IMR-90 (cell line): ENCODE results near the gene USP12. TPM values are rescaled to one million over a fixed set of nuclear protein-coding genes. Genes with fewer than 3 reads are reported as not detected.

ENCODE experiments used
- ATAC-seq: fragments of 200-7000 bp; cut with Tn5 transposase; 2 replicates; pipeline ENCODE4 v1.9.1; 2020; ENCODE audit warnings: low read depth, mild to moderate bottlenecking, moderate library complexity
- BruUV-seq: library from RNA; stranded (reverse); fragments of 400-500 nt; replicated peaks from 2 replicates; lab custom pipeline; 2021; lab: Mats Ljungman, UMichigan
- CTCF ChIA-PET: fragments of 300-600 bp; formaldehyde crosslinking; extraction: SDS; loops from one replicate; lab custom pipeline; 2021; ENCODE audit warnings: antibody characterized with exemption; lab: Yijun Ruan, JAX
- POLR2A ChIA-PET: fragments of 300-600 bp; sonication (Branson Sonifier 250); formaldehyde crosslinking; loops from one replicate; lab custom pipeline; 2022; ENCODE audit warnings: antibody characterized with exemption; ENCODE audit not compliant: unreplicated experiment; lab: Charles Lee
- DNase-seq: peaks from one replicate; pipeline ENCODE4 v3.0.0; 2013
- H2AFZ ChIP-seq: replicated peaks from 2 replicates; pipeline ENCODE3; 2013; ENCODE audit warnings: low read length, mild to moderate bottlenecking; ENCODE audit not compliant: poor library complexity
- H2AK5ac ChIP-seq: 2 replicates; pipeline ENCODE4 v1.6.1; 2013; ENCODE audit warnings: low read depth, low read length, inconsistent platforms
- H2AK9ac ChIP-seq: replicated peaks from 2 replicates; pipeline ENCODE3; 2013; ENCODE audit warnings: mild to moderate bottlenecking, low read depth, low read length, moderate library complexity; ENCODE audit not compliant: poor library complexity
- H2BK120ac ChIP-seq: 2 replicates; pipeline ENCODE4 v1.6.1; 2013; ENCODE audit warnings: low read depth, low read length, inconsistent platforms
- H2BK15ac ChIP-seq: 3 replicates; pipeline ENCODE4 v1.6.1; 2013; ENCODE audit warnings: low read depth, low read length, inconsistent platforms
- H2BK20ac ChIP-seq: 2 replicates; pipeline ENCODE4 v1.6.1; 2013; ENCODE audit warnings: low read depth, mild to moderate bottlenecking, inconsistent platforms, low read length, moderate library complexity
- H2BK5ac ChIP-seq: 2 replicates; pipeline ENCODE4 v1.6.1; 2013; ENCODE audit warnings: mild to moderate bottlenecking, low read depth, low read length, inconsistent platforms; ENCODE audit not compliant: poor library complexity, severe bottlenecking
- H3K14ac ChIP-seq: replicated peaks from 2 replicates; pipeline ENCODE4 v1.6.1; 2013; ENCODE audit warnings: low read depth, low read length, inconsistent platforms
- H3K18ac ChIP-seq: 2 replicates; pipeline ENCODE4 v1.6.1; 2013; ENCODE audit warnings: low read depth, low read length, control low read depth
- H3K23ac ChIP-seq: 2 replicates; pipeline ENCODE4 v1.6.1; 2013; ENCODE audit warnings: low read depth, low read length, inconsistent platforms
- H3K27ac ChIP-seq: 2 replicates; pipeline ENCODE4 v1.5.1; 2013; ENCODE audit warnings: mild to moderate bottlenecking, control low read depth, low read length; ENCODE audit not compliant: insufficient read depth
- H3K27me3 ChIP-seq: 2 replicates; pipeline ENCODE4 v1.6.1; 2013; ENCODE audit warnings: low read length; ENCODE audit not compliant: control insufficient read depth, insufficient read depth
- H3K36me3 ChIP-seq: 2 replicates; pipeline ENCODE4 v1.6.1; 2013; ENCODE audit warnings: low read length, mixed read lengths; ENCODE audit not compliant: control insufficient read depth, insufficient read depth
- H3K4ac ChIP-seq: 2 replicates; pipeline ENCODE4 v1.6.1; 2013; ENCODE audit warnings: low read depth, low read length, inconsistent platforms
- H3K4me1 ChIP-seq: 2 replicates; pipeline ENCODE4 v1.6.1; 2013; ENCODE audit warnings: low read length, mixed read lengths; ENCODE audit not compliant: control insufficient read depth, insufficient read depth
- H3K4me2 ChIP-seq: 2 replicates; pipeline ENCODE4 v1.6.1; 2013; ENCODE audit warnings: low read depth, mild to moderate bottlenecking, control low read depth, low read length, moderate library complexity
- H3K4me3 ChIP-seq: 2 replicates; pipeline ENCODE4 v1.5.1; 2013; ENCODE audit warnings: low read depth, mild to moderate bottlenecking, control low read depth, low read length, moderate library complexity; ENCODE audit not compliant: insufficient read depth
- H3K56ac ChIP-seq: 2 replicates; pipeline ENCODE4 v1.6.1; 2013; ENCODE audit warnings: low read length, inconsistent platforms; ENCODE audit not compliant: insufficient read depth; ENCODE audit errors: extremely low read depth
- H3K79me1 ChIP-seq, 2 experiments: 2 replicates each; pipeline ENCODE4 v1.6.1; 2013; ENCODE audit warnings: low read length in 2 of 2, inconsistent platforms in 1 of 2, low read depth in 1 of 2
- H3K9ac ChIP-seq: 2 replicates; pipeline ENCODE4 v1.6.1; 2013; ENCODE audit warnings: low read depth, low read length, control low read depth
- H3K9me1 ChIP-seq: 2 replicates; pipeline ENCODE4 v1.6.1; 2013; ENCODE audit warnings: low read length, inconsistent platforms; ENCODE audit not compliant: insufficient read depth
- H3K9me3 ChIP-seq: 2 replicates; pipeline ENCODE4 v1.6.1; 2013; ENCODE audit warnings: low read length; ENCODE audit not compliant: control insufficient read depth, insufficient read depth
- H4K20me1 ChIP-seq: 2 replicates; pipeline ENCODE4 v1.6.1; 2013; ENCODE audit warnings: low read length, inconsistent platforms; ENCODE audit not compliant: insufficient read depth
- H4K5ac ChIP-seq: 2 replicates; pipeline ENCODE4 v1.6.1; 2013; ENCODE audit warnings: mild to moderate bottlenecking, low read depth, low read length, control low read depth
- H4K8ac ChIP-seq, 2 experiments: 2 replicates each; pipeline ENCODE4 v1.6.1; 2013; ENCODE audit warnings: low read depth in 2 of 2, low read length in 2 of 2, control low read depth in 1 of 2, inconsistent platforms in 1 of 2
- H4K91ac ChIP-seq: 2 replicates; pipeline ENCODE4 v1.6.1; 2013; ENCODE audit warnings: low read depth, low read length, inconsistent platforms; ENCODE audit not compliant: insufficient read depth
- BHLHE40 ChIP-seq: fragments of 150-350 bp; IDR thresholded peaks from 2 replicates; pipeline ENCODE4 v1.6.1; 2016; ENCODE audit warnings: mild to moderate bottlenecking, low read depth, low read length
- CEBPB ChIP-seq: IDR thresholded peaks from 2 replicates; pipeline ENCODE4 v1.6.1; 2012; ENCODE audit warnings: low read depth, low read length, improper control_type of control experiment
- MAZ ChIP-seq: IDR thresholded peaks from 2 replicates; pipeline ENCODE4 v1.6.1; 2012; ENCODE audit warnings: low read depth, mild to moderate bottlenecking, low read length, improper control_type of control experiment, moderate library complexity, borderline replicate concordance
- MXI1 ChIP-seq: IDR thresholded peaks from 2 replicates; pipeline ENCODE4 v1.6.1; 2012; ENCODE audit warnings: low read depth, mild to moderate bottlenecking, low read length, moderate library complexity, borderline replicate concordance
- NFE2L2 ChIP-seq: fragments of 150-350 bp; IDR thresholded peaks from 2 replicates; pipeline ENCODE4 v1.6.1; 2016; ENCODE audit warnings: low read depth, mild to moderate bottlenecking, low read length
- POLR2A ChIP-seq: IDR thresholded peaks from 2 replicates; pipeline ENCODE4 v1.6.1; 2012; ENCODE audit warnings: mild to moderate bottlenecking, low read depth, low read length
- RFX5 ChIP-seq: IDR thresholded peaks from 2 replicates; pipeline ENCODE4 v1.8.0; 2012; ENCODE audit warnings: low read depth, mild to moderate bottlenecking, low read length, moderate library complexity
- SMC3 ChIP-seq: fragments of 150-350 bp; IDR thresholded peaks from 2 replicates; pipeline ENCODE4 v1.6.1; 2016; ENCODE audit warnings: low read depth, mild to moderate bottlenecking, antibody characterized with exemption, low read length, moderate library complexity
- WGBS, 2 experiments: methylation state at CpG; one replicate each; pipeline versions ENCODE4 v1.1.5 to v1.1.7; 2013; ENCODE audit warnings: missing lambda C conversion rate in 2 of 2; ENCODE audit not compliant: insufficient read length in 1 of 2; ENCODE audit errors: extremely low coverage in 2 of 2; 5-methylcytosine and 5-hydroxymethylcytosine counted together
- dilution Hi-C: fragments of 300-500 bp; cut with HindIII; formaldehyde crosslinking; loops from one replicate; pipeline ENCODE4 v1.14.3; 2018; ENCODE audit warnings: low sequenced_read_pairs; ENCODE audit not compliant: unreplicated experiment
- in situ Hi-C: fragments of 300-500 bp; cut with MboI; formaldehyde crosslinking; loops from 3 replicates; pipeline ENCODE4 v1.14.3; 2019; ENCODE audit warnings: low sequenced_read_pairs, inconsistent platforms, mixed read lengths
- intact Hi-C: fragments of 100-400 bp; cut with micrococcal nuclease; formaldehyde crosslinking; loops from 2 replicates; pipeline ENCODE4 v1.10.0; 2022
- polyA plus RNA-seq, 3 experiments: library from polyadenylated mRNA; depleted of rRNA; stranded (reverse); fragments of >200 nt; gene quantifications; 2 replicates each; pipeline ENCODE4 v1.2.3, GENCODE V29; 2012; ENCODE audit warnings: low replicate concordance in 1 of 3
- total RNA-seq: library from RNA; depleted of rRNA; stranded (reverse); fragments of >200 nt; gene quantifications from 2 replicates; pipeline ENCODE4 v1.2.3, GENCODE V29; 2012
- TF ChIP-seq, protein P1 (sequence below): fragments of 150-350 bp; IDR thresholded peaks from 2 replicates; pipeline ENCODE4 v1.6.1; 2017; ENCODE audit warnings: mild to moderate bottlenecking, antibody characterized with exemption, low read length, low read depth
- TF ChIP-seq, protein P2 (sequence below): conservative IDR thresholded peaks from 2 replicates; pipeline ENCODE4 v1.5.1; 2012; ENCODE audit warnings: mild to moderate bottlenecking, low read depth, low read length, improper control_type of control experiment

The USP12 gene
- total and polyA plus RNA-seq, 2 of the 4 experiments (the other 2 are of a cell fraction) = 11.8 to 16.5 TPM

DNA sequence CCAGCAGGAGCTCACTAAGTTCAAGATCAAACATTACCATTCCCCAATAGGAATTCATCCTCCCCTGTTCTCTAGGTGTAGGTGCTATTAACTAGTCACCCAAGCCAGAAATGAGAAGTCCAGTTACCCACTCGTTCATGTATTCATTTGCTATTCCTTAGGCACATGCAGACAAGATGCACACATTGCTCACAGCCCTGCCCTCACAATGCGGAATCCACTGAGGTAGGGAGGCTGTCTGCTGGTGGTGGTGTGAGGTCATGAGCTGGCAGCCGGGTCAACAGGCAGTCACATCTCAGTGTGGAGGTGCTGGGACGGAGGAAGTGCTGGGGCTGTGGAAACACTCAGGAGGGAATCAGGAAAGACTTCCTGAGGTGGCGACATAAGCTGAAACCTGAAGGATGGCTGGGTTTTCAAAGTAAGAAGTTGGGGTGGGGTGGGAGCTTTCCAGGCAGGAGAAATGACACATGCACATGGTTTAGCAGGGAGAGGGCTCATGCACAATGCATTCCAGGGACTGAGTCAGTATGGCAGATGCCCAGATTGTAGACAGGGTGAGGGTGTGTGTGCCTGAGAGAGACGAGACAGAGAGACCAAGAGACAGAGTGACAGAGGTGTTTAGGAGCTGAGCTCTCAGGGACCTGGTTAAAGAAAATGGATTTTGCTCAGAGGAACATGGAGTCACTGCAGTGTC is 117.6 kb downstream of the USP12 start (continued):
- 0 out of 2 replicates have a peak, but pooled peaks have one; percentile 14 for TF ChIP-seq SMC3
- TF ChIP-seq NFE2L2 = no peak
- 0 out of 2 replicates have a peak, but pooled peaks have one; percentile 21 for TF ChIP-seq CEBPB

DNA sequence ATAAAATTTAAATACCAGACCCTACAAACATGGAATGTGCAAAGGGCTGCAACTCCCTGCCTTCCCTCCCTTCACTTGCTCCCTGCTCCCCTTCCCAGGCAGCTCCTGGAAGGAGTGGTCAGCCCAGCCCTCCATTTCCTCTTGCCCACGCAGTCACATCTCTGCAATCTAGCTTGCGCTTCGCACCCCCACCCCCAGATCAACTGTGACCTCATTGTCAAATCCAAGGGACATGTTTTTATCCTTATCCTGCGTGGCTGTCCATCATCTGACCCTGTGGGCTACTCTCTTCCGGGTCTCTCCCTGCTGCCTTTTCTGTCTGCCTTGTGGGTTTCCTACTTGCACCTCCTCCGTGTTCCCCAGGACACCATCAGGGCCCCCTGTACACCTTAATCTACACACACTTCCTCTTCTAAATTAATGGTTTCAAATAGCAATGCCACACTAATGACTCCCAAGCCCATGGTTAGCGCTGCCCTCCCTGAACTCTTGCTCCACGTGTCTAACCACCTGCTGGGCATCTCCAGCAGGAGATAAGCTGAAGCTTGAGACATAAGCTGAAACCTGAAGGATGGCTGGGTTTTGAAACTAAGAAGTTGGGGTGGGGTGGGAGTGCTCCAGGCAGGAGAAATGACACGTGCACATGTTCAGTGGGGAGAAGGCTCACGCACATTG is 118.3 kb downstream of the USP12 start:
- H3K9me3 ChIP-seq = peaks cover 4% of the 10 kb centered on the region; the same call in 1 of the 2 replicates
- no peaks in the 10 kb centered on the region for H3K27me3 ChIP-seq
- H3K18ac ChIP-seq = no peak overlapping the region
- H3K27ac ChIP-seq = no peak overlapping the region
- ATAC-seq (no peak), DNase-seq (no peak)
- in situ Hi-C loops (no loop called here), intact Hi-C loops (no loop called here), dilution Hi-C loops (no loop called here)
- H2AK5ac ChIP-seq = peak overlapping the region; percentile 80
- no peak overlapping the region for H3K23ac ChIP-seq
- peaks cover 16% of the 10 kb centered on the region for H3K4me1 ChIP-seq
- no peak overlapping the region for H3K56ac ChIP-seq
- no peak overlapping the region; the same call in 1 of the 2 replicates for H3K4me2 ChIP-seq
- POLR2A ChIA-PET = interaction anchor here (0.8 kb wide), 1 partner anchor 70 kb away, joined by 3 read pairs; no protein-coding TSS in a partner anchor
- peak overlapping the region; percentile 4 for H2AFZ ChIP-seq
- CTCF ChIA-PET = interaction anchor here (0.6 kb wide), 2 partner anchors 43 to 157 kb away, joined by 4 read pairs; no protein-coding TSS in a partner anchor
- H2AK9ac ChIP-seq = peak overlapping the region; percentile 90
- no peak overlapping the region for H3K9ac ChIP-seq
- peaks cover 0 to 3% of the 10 kb centered on the region in 2 experiments; a peak in 1 of 4 replicates for H3K79me1 ChIP-seq
- H2BK120ac ChIP-seq = peak overlapping the region; percentile 74; the same call in 1 of the 2 replicates
- peak overlapping the region; percentile 74; the same call in 1 of the 2 replicates for H4K91ac ChIP-seq
- peaks cover 23% of the 10 kb centered on the region for H3K9me1 ChIP-seq
- no peaks in the 10 kb centered on the region for H4K20me1 ChIP-seq
- H4K5ac ChIP-seq = no peak overlapping the region
- H3K4ac ChIP-seq = peak overlapping the region; percentile 82
- H4K8ac ChIP-seq = peak overlapping the region; percentile 13 to 55; a peak in 2 of 4 replicates
- no peak overlapping the region for H2BK5ac ChIP-seq
- H3K14ac ChIP-seq = peak overlapping the region; percentile 53; the same call in 1 of the 2 replicates
- 39% methylated on average over 4 of the region's 10 CpGs; no CpG with 5 or more reads in 1 of the 2 experiments for WGBS, 2 experiments
- H3K4me3 ChIP-seq = no peak overlapping the region
- H2BK20ac ChIP-seq = no peak overlapping the region; the same call in 1 of the 2 replicates
- peak overlapping the region; percentile 33; the same call in 2 of the 3 replicates for H2BK15ac ChIP-seq
- no TSS peak for BruUV-seq
- no peaks in the 10 kb centered on the region for H3K36me3 ChIP-seq
- TF ChIP-seq, protein P1, sequence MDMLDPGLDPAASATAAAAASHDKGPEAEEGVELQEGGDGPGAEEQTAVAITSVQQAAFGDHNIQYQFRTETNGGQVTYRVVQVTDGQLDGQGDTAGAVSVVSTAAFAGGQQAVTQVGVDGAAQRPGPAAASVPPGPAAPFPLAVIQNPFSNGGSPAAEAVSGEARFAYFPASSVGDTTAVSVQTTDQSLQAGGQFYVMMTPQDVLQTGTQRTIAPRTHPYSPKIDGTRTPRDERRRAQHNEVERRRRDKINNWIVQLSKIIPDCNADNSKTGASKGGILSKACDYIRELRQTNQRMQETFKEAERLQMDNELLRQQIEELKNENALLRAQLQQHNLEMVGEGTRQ = no peak
- TF ChIP-seq POLR2A (no peak), MAZ (no peak), RFX5 (no peak), SMC3 (no peak), MXI1 (no peak), BHLHE40 (no peak)
- TF ChIP-seq, protein P2, sequence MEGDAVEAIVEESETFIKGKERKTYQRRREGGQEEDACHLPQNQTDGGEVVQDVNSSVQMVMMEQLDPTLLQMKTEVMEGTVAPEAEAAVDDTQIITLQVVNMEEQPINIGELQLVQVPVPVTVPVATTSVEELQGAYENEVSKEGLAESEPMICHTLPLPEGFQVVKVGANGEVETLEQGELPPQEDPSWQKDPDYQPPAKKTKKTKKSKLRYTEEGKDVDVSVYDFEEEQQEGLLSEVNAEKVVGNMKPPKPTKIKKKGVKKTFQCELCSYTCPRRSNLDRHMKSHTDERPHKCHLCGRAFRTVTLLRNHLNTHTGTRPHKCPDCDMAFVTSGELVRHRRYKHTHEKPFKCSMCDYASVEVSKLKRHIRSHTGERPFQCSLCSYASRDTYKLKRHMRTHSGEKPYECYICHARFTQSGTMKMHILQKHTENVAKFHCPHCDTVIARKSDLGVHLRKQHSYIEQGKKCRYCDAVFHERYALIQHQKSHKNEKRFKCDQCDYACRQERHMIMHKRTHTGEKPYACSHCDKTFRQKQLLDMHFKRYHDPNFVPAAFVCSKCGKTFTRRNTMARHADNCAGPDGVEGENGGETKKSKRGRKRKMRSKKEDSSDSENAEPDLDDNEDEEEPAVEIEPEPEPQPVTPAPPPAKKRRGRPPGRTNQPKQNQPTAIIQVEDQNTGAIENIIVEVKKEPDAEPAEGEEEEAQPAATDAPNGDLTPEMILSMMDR = no peak
